HAP-1 (cell line): ENCODE measurements around the gene BRIP1.

ENCODE experiments used
- DNase-seq, 2 experiments: peaks; one replicate each; pipeline ENCODE4 v3.0.0-alpha.2; 2016 to 2020; ENCODE audit warnings: low spot score in 2 of 2
- H3K27me3 ChIP-seq: fragments of 250-450 bp; sonication (Bioruptor Pico); 2 replicates; pipeline ENCODE4 v1.5.1; 2020; ENCODE audit warnings: low read depth, mild to moderate bottlenecking, moderate library complexity
- H3K36me3 ChIP-seq: fragments of 250-450 bp; sonication (Bioruptor Pico); replicated peaks from 2 replicates; pipeline ENCODE4 v1.5.1; 2020; ENCODE audit warnings: mild to moderate bottlenecking
- H3K4me1 ChIP-seq: fragments of 250-450 bp; sonication (Bioruptor Pico); 2 replicates; pipeline ENCODE4 v1.5.1; 2020; ENCODE audit warnings: mild to moderate bottlenecking
- H3K4me3 ChIP-seq: fragments of 250-450 bp; sonication (Bioruptor Pico); 2 replicates; pipeline ENCODE4 v1.5.1; 2020; ENCODE audit warnings: mild to moderate bottlenecking, moderate library complexity
- H3K9me3 ChIP-seq: fragments of 250-450 bp; sonication (Bioruptor Pico); 2 replicates; pipeline ENCODE4 v1.5.1; 2020; ENCODE audit warnings: mild to moderate bottlenecking, moderate library complexity
- in situ Hi-C: fragments of 300-500 bp; cut with MboI; formaldehyde crosslinking; loops from 3 replicates; pipeline ENCODE4 v1.14.3; 2020; ENCODE audit warnings: low sequenced_read_pairs, inconsistent platforms, mixed read lengths

Gene BRIP1

DNA sequence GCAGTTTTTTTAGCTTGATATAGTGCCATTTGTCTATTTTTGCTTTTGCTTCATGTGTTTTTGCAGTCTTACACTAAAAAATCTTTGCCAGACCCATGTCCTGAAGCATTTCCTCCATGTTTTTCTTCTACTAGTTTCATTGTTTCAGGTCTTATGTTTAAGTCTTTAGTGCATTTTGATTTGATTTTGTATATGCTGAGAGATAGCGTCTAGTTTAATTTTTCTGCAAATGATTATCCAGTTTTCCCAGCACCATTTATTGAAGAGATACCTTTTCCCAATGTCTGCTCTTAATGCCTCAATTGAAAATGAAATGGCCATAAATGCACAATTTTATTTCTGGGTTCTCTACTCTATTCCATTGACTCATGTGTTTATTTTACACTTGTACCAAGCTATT, 231.5 kb downstream of the BRIP1 start:
- no peaks in the 10 kb centered on the region for H3K36me3 ChIP-seq
- H3K27me3 ChIP-seq, result no peaks in the 10 kb centered on the region
- in situ Hi-C loops, result loop anchor here (10.0 kb wide), 1 partner anchor 473 kb away; no protein-coding TSS in a partner anchor

More for the DNA sequence above, 231.5 kb downstream of the BRIP1 start:
- no peaks in the 10 kb centered on the region for H3K4me1 ChIP-seq
- no peaks in the 10 kb centered on the region for H3K9me3 ChIP-seq
- DNase-seq, result no peak
- no peak overlapping the region for H3K4me3 ChIP-seq
